Measurements from ENCODE around the gene DYNC1I1.

The DYNC1I1 gene

DNA sequence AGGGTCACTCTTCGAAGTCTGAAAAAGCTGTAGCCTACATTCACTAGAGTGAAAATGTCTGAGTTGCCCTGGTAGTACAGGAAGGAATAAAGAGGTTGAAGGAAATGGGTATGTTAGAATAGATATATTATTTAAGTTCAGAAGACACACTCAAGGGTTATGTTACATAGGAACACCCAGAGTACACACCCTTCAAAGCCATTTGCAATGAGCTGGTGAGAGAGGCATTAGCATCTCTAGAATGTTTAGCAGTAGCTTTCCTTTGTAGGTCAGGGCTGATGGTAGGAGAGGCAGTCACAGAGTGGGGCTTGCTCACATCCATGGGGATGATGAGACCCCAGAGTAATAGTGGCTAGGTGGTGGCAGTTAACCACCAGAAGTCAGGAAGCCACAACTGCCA is 328.4 kb downstream of the DYNC1I1 start:
- POLR2A ChIA-PET: no interaction called here
- TF ChIP-seq, protein P1, sequence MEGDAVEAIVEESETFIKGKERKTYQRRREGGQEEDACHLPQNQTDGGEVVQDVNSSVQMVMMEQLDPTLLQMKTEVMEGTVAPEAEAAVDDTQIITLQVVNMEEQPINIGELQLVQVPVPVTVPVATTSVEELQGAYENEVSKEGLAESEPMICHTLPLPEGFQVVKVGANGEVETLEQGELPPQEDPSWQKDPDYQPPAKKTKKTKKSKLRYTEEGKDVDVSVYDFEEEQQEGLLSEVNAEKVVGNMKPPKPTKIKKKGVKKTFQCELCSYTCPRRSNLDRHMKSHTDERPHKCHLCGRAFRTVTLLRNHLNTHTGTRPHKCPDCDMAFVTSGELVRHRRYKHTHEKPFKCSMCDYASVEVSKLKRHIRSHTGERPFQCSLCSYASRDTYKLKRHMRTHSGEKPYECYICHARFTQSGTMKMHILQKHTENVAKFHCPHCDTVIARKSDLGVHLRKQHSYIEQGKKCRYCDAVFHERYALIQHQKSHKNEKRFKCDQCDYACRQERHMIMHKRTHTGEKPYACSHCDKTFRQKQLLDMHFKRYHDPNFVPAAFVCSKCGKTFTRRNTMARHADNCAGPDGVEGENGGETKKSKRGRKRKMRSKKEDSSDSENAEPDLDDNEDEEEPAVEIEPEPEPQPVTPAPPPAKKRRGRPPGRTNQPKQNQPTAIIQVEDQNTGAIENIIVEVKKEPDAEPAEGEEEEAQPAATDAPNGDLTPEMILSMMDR (IDR thresholded peaks at IDR 0.05; ENCODE audit: insufficient read depth, low read length, missing control alignments): no peak
- no peak for DNase-seq (ENCODE audit: low read depth, low spot score)
- H3K4me3 ChIP-seq (ENCODE audit: low read depth, low read length): no peak overlapping the region
- CTCF ChIA-PET: no interaction called here

DNA sequence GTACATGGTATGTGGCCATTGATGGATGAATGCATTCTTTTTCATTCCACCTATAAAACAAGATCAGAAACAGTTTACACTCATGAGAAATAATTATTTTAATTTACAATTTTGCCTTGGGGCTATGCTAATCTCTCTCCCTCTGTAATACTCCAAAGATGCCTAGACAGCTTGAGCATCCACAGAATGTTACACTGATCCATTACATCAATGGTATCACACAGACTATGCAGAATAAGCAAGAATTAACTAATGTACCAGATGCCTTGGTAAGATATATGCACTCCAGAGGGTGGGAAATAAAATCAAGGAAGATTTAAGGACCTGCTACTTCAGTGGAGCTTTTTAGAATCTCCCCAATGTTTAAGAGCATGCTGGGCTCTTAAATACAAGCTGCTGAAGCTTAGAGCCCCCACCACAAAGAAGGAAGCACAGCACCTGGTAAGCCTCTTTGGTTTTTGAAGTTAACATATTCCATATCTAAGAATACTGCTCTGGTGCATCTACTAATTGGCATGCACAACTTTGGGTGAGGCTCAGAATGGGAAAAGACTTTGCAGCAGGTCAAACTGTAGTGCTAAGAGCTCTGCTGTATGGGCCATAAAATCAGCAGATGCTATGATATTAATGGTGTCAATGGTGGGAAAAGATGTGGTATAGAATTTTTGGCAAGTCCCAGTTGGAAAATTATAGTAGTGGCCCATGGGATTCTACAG is 329.9 kb downstream of the DYNC1I1 start:
- ChIA-PET POLR2A (no interaction called here), CTCF (no interaction called here)
- no peak overlapping the region for H3K4me3 ChIP-seq (ENCODE audit: low read depth, low read length)
- TF ChIP-seq, protein P1 (IDR thresholded peaks at IDR 0.05; ENCODE audit: insufficient read depth, low read length, missing control alignments): no peak
- DNase-seq (ENCODE audit: low read depth, low spot score): no peak

DNA sequence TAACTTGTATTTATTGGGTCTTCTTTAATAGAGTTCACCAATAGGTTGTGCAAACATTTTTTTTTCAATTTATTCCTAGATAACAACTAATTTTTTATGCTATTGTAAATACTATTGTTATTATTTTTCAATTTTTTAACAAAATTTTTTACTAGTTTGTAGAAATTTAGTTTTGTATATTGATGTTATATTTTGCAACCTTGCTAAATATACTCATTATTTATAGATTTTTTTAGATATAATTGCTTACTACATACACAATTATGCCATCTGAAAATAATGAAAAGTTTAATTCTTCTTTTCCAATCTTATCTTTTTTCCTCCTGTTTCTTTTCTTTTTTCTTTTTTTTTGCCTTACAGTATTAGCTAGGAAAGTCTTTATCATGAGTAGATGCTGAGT is 332.6 kb downstream of the DYNC1I1 start:
- no peak for DNase-seq (ENCODE audit: low read depth, low spot score)
- POLR2A ChIA-PET: no interaction called here
- TF ChIP-seq, protein P1 (IDR thresholded peaks at IDR 0.05; ENCODE audit: insufficient read depth, low read length, missing control alignments): no peak
- CTCF ChIA-PET: interaction anchor here (0.7 kb wide), 1 partner anchor 30 kb away, joined by 3 read pairs; no protein-coding TSS in a partner anchor
- no peak overlapping the region for H3K4me3 ChIP-seq (ENCODE audit: low read depth, low read length)

DNA sequence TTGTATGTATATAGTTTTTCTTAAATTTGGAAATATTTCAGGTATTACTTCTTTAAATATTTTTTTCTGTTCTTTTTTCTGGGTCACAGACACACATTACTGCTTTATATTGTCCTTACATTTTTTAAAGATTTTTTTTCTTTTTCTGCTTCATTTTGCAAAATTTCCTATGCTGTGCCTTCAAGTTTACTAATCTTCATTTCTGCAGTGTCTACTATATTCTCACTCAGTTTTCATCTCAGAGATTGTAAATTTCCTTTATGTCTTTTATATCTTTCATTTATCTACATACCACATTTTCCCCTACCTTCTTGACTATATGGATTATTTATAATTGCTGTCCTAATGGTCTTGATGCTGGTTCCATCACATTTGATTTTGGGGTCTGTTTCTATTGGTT is 339.1 kb downstream of the DYNC1I1 start:
- ChIA-PET POLR2A (no interaction called here), CTCF (no interaction called here)
- TF ChIP-seq, protein P1 (IDR thresholded peaks at IDR 0.05; ENCODE audit: insufficient read depth, low read length, missing control alignments): no peak
- no peak overlapping the region for H3K4me3 ChIP-seq (ENCODE audit: low read depth, low read length)
- no peak for DNase-seq (ENCODE audit: low read depth, low spot score)

DNA sequence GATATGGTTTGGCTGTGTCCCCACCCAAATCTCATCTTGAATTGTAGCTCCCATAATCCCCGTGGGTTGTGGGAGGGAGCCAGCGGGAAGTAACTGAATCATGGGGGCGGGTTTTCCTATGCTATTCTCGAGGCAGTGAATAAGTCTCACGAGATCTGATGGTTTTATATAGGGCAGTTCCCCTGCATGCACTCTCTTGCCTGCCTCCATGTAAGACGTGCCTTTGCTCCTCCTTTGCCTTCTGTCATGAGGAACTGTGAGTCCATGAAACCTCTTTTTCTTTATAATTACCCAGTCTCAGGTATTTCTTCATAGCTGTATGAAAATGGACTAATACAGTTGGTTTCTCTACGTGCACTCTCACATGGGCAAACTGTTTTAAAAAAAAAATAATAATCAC is 341.8 kb downstream of the DYNC1I1 start:
- POLR2A ChIA-PET: interaction anchor here (0.5 kb wide), 1 partner anchor 63 kb away, joined by 4 read pairs; no protein-coding TSS in a partner anchor
- CTCF ChIA-PET: no interaction called here
- DNase-seq (ENCODE audit: low read depth, low spot score): no peak
- no peak overlapping the region for H3K4me3 ChIP-seq (ENCODE audit: low read depth, low read length)
- TF ChIP-seq, protein P1 (IDR thresholded peaks at IDR 0.05; ENCODE audit: insufficient read depth, low read length, missing control alignments): no peak

DNA sequence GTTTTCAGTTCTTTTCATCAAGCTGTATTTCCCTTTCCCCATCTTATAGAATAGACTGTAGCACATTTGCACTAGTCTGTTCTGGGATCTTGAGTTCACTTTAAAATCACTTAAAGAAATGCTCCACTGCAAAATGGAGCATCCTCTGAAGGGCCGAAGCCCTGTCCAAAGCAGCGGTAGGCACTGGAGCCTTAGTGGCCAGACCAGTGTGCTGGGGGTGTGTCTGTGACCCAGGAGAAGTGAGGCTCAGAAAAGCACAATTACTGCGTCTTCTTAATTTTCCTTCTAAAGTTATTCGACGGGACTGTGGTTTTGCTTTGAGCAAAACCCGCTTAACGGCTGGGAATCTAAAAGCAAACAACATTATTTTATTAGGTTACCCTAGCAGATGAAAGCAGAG is 343.8 kb downstream of the DYNC1I1 start:
- ChIA-PET POLR2A (no interaction called here), CTCF (interaction anchor here (1.3 kb wide), 1 partner anchor 10 kb away, joined by 3 read pairs; no protein-coding TSS in a partner anchor)
- DNase-seq (ENCODE audit: low read depth, low spot score): no peak
- TF ChIP-seq, protein P1 (IDR thresholded peaks at IDR 0.05; ENCODE audit: insufficient read depth, low read length, missing control alignments): no peak
- H3K4me3 ChIP-seq (ENCODE audit: low read depth, low read length): no peak overlapping the region
